PC-3 (cell line): ENCODE measurements around the gene OR7C2. TPM values are rescaled to one million over a fixed set of nuclear protein-coding genes. Genes with fewer than 3 reads are reported as not detected.

Source experiments
- ATAC-seq: fragments of 200-7000 bp; cut with Tn5 transposase; 2 replicates; pipeline ENCODE4 v1.9.1; 2020; ENCODE audit warnings: mild to moderate bottlenecking, moderate library complexity
- BruUV-seq: library from RNA; stranded (reverse); fragments of 400-500 nt; replicated peaks from 2 replicates; lab custom pipeline; 2021; lab: Mats Ljungman, UMichigan
- CTCF ChIA-PET: fragments of 300-600 bp; sonication (Branson Sonifier 250); formaldehyde crosslinking; loops from one replicate; lab custom pipeline; 2022; ENCODE audit warnings: antibody characterized with exemption; lab: Charles Lee
- POLR2A ChIA-PET: fragments of 300-600 bp; sonication (Branson Sonifier 250); formaldehyde crosslinking; loops from one replicate; lab custom pipeline; 2022; ENCODE audit warnings: antibody characterized with exemption; ENCODE audit not compliant: unreplicated experiment; lab: Charles Lee
- DNase-seq: peaks from one replicate; pipeline ENCODE4 v3.0.0-alpha.2; 2015
- H2AFZ ChIP-seq: fragments of 300-600 bp; sonication (generic); 2 replicates; pipeline ENCODE4 v1.6.0; 2016; ENCODE audit warnings: antibody characterized with exemption, low read length
- H3F3A ChIP-seq: fragments of 300-600 bp; sonication (generic); one replicate; pipeline ENCODE4 v1.6.0; 2017; ENCODE audit warnings: antibody characterized with exemption, low read length, control low read depth, mild to moderate bottlenecking; ENCODE audit not compliant: unreplicated experiment
- H3K27ac ChIP-seq: fragments of 300-600 bp; sonication (generic); 2 replicates; pipeline ENCODE4 v1.5.1; 2016; ENCODE audit warnings: mild to moderate bottlenecking, low read length
- H3K27me3 ChIP-seq: fragments of 300-600 bp; sonication (generic); 2 replicates; pipeline ENCODE4 v1.6.1; 2016; ENCODE audit warnings: low read length, mixed read lengths
- H3K36me3 ChIP-seq: fragments of 300-600 bp; sonication (generic); 2 replicates; pipeline ENCODE4 v1.6.1; 2016; ENCODE audit warnings: low read depth, mixed run types, low read length, mixed read lengths
- H3K4me1 ChIP-seq: fragments of 300-600 bp; sonication (generic); 2 replicates; pipeline ENCODE4 v1.5.1; 2016; ENCODE audit warnings: low read length; ENCODE audit not compliant: insufficient read depth
- H3K4me2 ChIP-seq: fragments of 300-600 bp; sonication (generic); 2 replicates; pipeline ENCODE4 v1.6.0; 2016; ENCODE audit warnings: low read length
- H3K4me3 ChIP-seq: fragments of 300-600 bp; sonication (generic); 2 replicates; pipeline ENCODE4 v1.5.1; 2016; ENCODE audit warnings: mild to moderate bottlenecking, low read length, mixed read lengths
- H3K79me2 ChIP-seq: fragments of 300-600 bp; sonication (generic); 2 replicates; pipeline ENCODE4 v1.6.1; 2017; ENCODE audit warnings: low read length, mixed read lengths
- H3K9ac ChIP-seq: fragments of 300-600 bp; sonication (generic); 2 replicates; pipeline ENCODE4 v1.6.0; 2016; ENCODE audit warnings: mild to moderate bottlenecking, low read length
- H3K9me2 ChIP-seq: fragments of 300-600 bp; sonication (generic); replicated peaks from 2 replicates; pipeline ENCODE4 v1.6.1; 2016; ENCODE audit warnings: mixed run types, low read length, mixed read lengths
- H3K9me3 ChIP-seq: fragments of 300-600 bp; sonication (generic); 2 replicates; pipeline ENCODE4 v1.6.1; 2016; ENCODE audit warnings: low read length, mixed read lengths
- H4K20me1 ChIP-seq: fragments of 300-600 bp; sonication (generic); 2 replicates; pipeline ENCODE4 v1.6.1; 2016; ENCODE audit warnings: low read length, mixed read lengths
- CTCF ChIP-seq: fragments of 300-600 bp; sonication (generic); conservative IDR thresholded peaks from 2 replicates; pipeline ENCODE4 v1.5.1; 2017; ENCODE audit warnings: antibody characterized with exemption, low read depth, mild to moderate bottlenecking, low read length
- EZH2 ChIP-seq: fragments of 300-600 bp; sonication (generic); IDR thresholded peaks from one replicate; pipeline ENCODE4 v1.6.1; 2017; ENCODE audit warnings: antibody characterized with exemption, mild to moderate bottlenecking, low read length; ENCODE audit not compliant: unreplicated experiment
- EZH2phosphoT487 ChIP-seq: fragments of 300-600 bp; sonication (generic); IDR thresholded peaks from 2 replicates; pipeline ENCODE4 v1.6.1; 2018; ENCODE audit warnings: mild to moderate bottlenecking, antibody characterized with exemption, low read length, borderline replicate concordance
- intact Hi-C: fragments of 100-400 bp; cut with micrococcal nuclease; formaldehyde crosslinking; loops from 2 replicates; pipeline ENCODE4 v1.9.0; 2023
- total RNA-seq: library from RNA; depleted of rRNA; stranded (reverse); fragments of >200 nt; gene quantifications from 2 replicates; pipeline ENCODE4 v1.2.3, GENCODE V29; 2014

Gene OR7C2
- total RNA-seq, 1 experiment from 2014 or later = not detected

GRCh38 chr19:14915116-14915515 is 26.2 kb upstream of the OR7C2 start:
- BruUV-seq = no TSS peak
- Histone ChIP-seq H3K27ac (no peak overlapping the region), H2AFZ (no peak overlapping the region), H3K4me3 (no peak overlapping the region), H3K9me3 (no peaks in the 10 kb centered on the region), H3K9me2 (no peaks in the 10 kb centered on the region), H3K4me1 (no peaks in the 10 kb centered on the region), H3K27me3 (peaks cover 15% of the 10 kb centered on the region), H3K79me2 (no peaks in the 10 kb centered on the region), H3K9ac (no peak overlapping the region), H3F3A (no peaks in the 10 kb centered on the region), H4K20me1 (no peaks in the 10 kb centered on the region), H3K36me3 (no peaks in the 10 kb centered on the region), H3K4me2 (no peak overlapping the region)
- DNase-seq = no peak
- no peak for ATAC-seq
- intact Hi-C loops = loop anchor here (5.0 kb wide), 1 partner anchor 112 kb away; no protein-coding TSS in a partner anchor
- POLR2A ChIA-PET = no interaction called here
- CTCF ChIA-PET = no interaction called here
- TF ChIP-seq EZH2 (no peak), EZH2phosphoT487 (no peak), CTCF (no peak)

GRCh38 chr19:14916848-14917247 is 24.4 kb upstream of the OR7C2 start:
- Histone ChIP-seq H3K27me3 (peaks cover 15% of the 10 kb centered on the region), H3K4me2 (no peak overlapping the region), H4K20me1 (no peaks in the 10 kb centered on the region), H3K4me3 (no peak overlapping the region), H3K4me1 (no peaks in the 10 kb centered on the region), H3K36me3 (no peaks in the 10 kb centered on the region), H3K79me2 (no peaks in the 10 kb centered on the region), H3K9me2 (no peaks in the 10 kb centered on the region), H3K27ac (no peak overlapping the region), H3F3A (no peaks in the 10 kb centered on the region), H3K9me3 (no peaks in the 10 kb centered on the region), H2AFZ (no peak overlapping the region), H3K9ac (no peak overlapping the region)
- POLR2A ChIA-PET = no interaction called here
- no peak for TF ChIP-seq EZH2phosphoT487
- TF ChIP-seq EZH2 = no peak
- TF ChIP-seq CTCF = peak; percentile 57
- CTCF ChIA-PET = interaction anchor here (0.6 to 1.0 kb wide), 2 partner anchors 108 to 175 kb away, joined by 4 to 5 read pairs; no protein-coding TSS in a partner anchor
- peak; percentile 77 for ATAC-seq
- DNase-seq = peak; percentile 64
- intact Hi-C loops = loop anchor here (5.0 kb wide), 1 partner anchor 110 kb away; no protein-coding TSS in a partner anchor
- BruUV-seq = no TSS peak

DNA sequence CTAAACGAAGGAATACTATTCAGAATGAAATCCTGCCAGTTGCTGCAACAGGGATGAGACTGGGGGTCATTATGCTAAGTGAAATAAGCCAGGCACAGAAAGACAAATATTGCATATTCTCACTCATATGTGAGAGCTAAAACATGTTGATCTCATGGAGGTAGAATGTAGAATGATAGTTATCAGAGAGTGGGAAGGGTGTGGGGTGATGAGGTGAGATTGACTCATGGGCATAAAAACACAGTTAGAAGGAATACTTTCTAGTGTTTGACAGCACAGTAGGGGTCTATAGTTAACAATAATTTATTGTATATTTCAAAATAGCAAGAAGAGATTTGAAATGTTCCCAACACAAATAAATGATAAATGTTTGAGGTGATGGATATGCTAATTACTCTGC is 7.8 kb upstream of the OR7C2 start:
- no TSS peak for BruUV-seq
- Histone ChIP-seq H3K9me3 (no peaks in the 10 kb centered on the region), H3K4me3 (no peak overlapping the region), H3K36me3 (no peaks in the 10 kb centered on the region), H2AFZ (no peak overlapping the region), H3K9ac (no peak overlapping the region), H3K4me1 (no peaks in the 10 kb centered on the region), H3K4me2 (no peak overlapping the region), H3K27me3 (peaks cover 5% of the 10 kb centered on the region; the same call in 1 of the 2 replicates), H3F3A (no peaks in the 10 kb centered on the region), H4K20me1 (no peaks in the 10 kb centered on the region), H3K27ac (no peak overlapping the region), H3K9me2 (no peaks in the 10 kb centered on the region), H3K79me2 (no peaks in the 10 kb centered on the region)
- intact Hi-C loops = no loop called here
- ATAC-seq (peak; percentile 50; the same call in 1 of the 2 replicates), DNase-seq (peak; percentile 40)
- CTCF ChIA-PET = no interaction called here
- POLR2A ChIA-PET = no interaction called here
- TF ChIP-seq EZH2 (no peak), CTCF (no peak), EZH2phosphoT487 (no peak)
